ENCODE results near the gene CCDC73. TPM values are rescaled to one million over a fixed set of nuclear protein-coding genes. Genes with fewer than 3 reads are reported as not detected.
A peak's percentile ranks its signal among the peaks of the same experiment; 100 is the strongest.

The CCDC73 gene
- total RNA-seq, 1 donor from 2014 or later, result not detected

- no peak overlapping the region for H3K4me3 Mint-ChIP-seq (ENCODE audit: unreplicated experiment)
- H3K27me3 ChIP-seq (ENCODE audit: insufficient read depth, low read length), result no peaks in the 10 kb centered on the region
- no peaks in the 10 kb centered on the region for H3K27me3 Mint-ChIP-seq (ENCODE audit: low read depth, unreplicated experiment)
- H3K79me2 ChIP-seq (ENCODE audit: insufficient read depth, low read length), result no peaks in the 10 kb centered on the region
- H3K4me1 ChIP-seq (ENCODE audit: insufficient read depth, low read length), result peaks cover 8% of the 10 kb centered on the region
- DNase-seq (ENCODE audit: low read depth) (peak; percentile 90), FAIRE-seq (peak; percentile 43)
- H3K9me3 ChIP-seq (ENCODE audit: insufficient read depth, low read depth, low read length), result peaks cover 3% of the 10 kb centered on the region
- TF ChIP-seq EZH2 (IDR thresholded peaks at IDR 0.05; ENCODE audit: insufficient read depth, low read length) (no peak), CTCF (IDR thresholded peaks at IDR 0.05; ENCODE audit: insufficient read depth, low read depth, low read length) (no peak)
- H3K4me2 ChIP-seq (ENCODE audit: low read length), result peak overlapping the region; percentile 71
- peak overlapping the region; percentile 1 for H3K9ac ChIP-seq (ENCODE audit: low read length)
- H3K4me3 ChIP-seq (ENCODE audit: insufficient read depth, low read depth, low read length), result peak overlapping the region; percentile 32
- H3K9me3 Mint-ChIP-seq (ENCODE audit: unreplicated experiment), result peaks cover 1% of the 10 kb centered on the region
- no peaks in the 10 kb centered on the region for H4K20me1 ChIP-seq (ENCODE audit: insufficient read depth, low read length)
- no peaks in the 10 kb centered on the region for H3K36me3 Mint-ChIP-seq (ENCODE audit: low read depth, unreplicated experiment)
- no peaks in the 10 kb centered on the region for H3K36me3 ChIP-seq (ENCODE audit: insufficient read depth, low read length)
- peak overlapping the region; percentile 58 for H3K27ac Mint-ChIP-seq (ENCODE audit: unreplicated experiment)
- peaks cover 17% of the 10 kb centered on the region for H3K4me1 Mint-ChIP-seq (ENCODE audit: low read depth, unreplicated experiment)
- no peak overlapping the region for H2AFZ ChIP-seq (ENCODE audit: low read depth, low read length)
- peak overlapping the region; percentile 71 for H3K27ac ChIP-seq (ENCODE audit: low read depth, low read length)
Measured at GRCh38 chr11:32706985-32707741, 87.3 kb downstream of the CCDC73 start.

- no peaks in the 10 kb centered on the region for H4K20me1 ChIP-seq (ENCODE audit: insufficient read depth, low read length)
- TF ChIP-seq CTCF (IDR thresholded peaks at IDR 0.05; ENCODE audit: insufficient read depth, low read depth, low read length) (no peak), EZH2 (IDR thresholded peaks at IDR 0.05; ENCODE audit: insufficient read depth, low read length) (no peak)
- peaks cover 3% of the 10 kb centered on the region for H3K9me3 ChIP-seq (ENCODE audit: insufficient read depth, low read depth, low read length)
- no peak overlapping the region for H3K4me3 ChIP-seq (ENCODE audit: insufficient read depth, low read depth, low read length)
- H2AFZ ChIP-seq (ENCODE audit: low read depth, low read length), result no peak overlapping the region
- H3K4me2 ChIP-seq (ENCODE audit: low read length), result no peak overlapping the region
- no peak overlapping the region for H3K9ac ChIP-seq (ENCODE audit: low read length)
- H3K36me3 ChIP-seq (ENCODE audit: insufficient read depth, low read length), result no peaks in the 10 kb centered on the region
- Mint-ChIP-seq H3K27me3 (ENCODE audit: low read depth, unreplicated experiment) (no peaks in the 10 kb centered on the region), H3K27ac (ENCODE audit: unreplicated experiment) (no peak overlapping the region), H3K4me1 (ENCODE audit: low read depth, unreplicated experiment) (peaks cover 17% of the 10 kb centered on the region), H3K4me3 (ENCODE audit: unreplicated experiment) (no peak overlapping the region), H3K9me3 (ENCODE audit: unreplicated experiment) (peaks cover 1% of the 10 kb centered on the region), H3K36me3 (ENCODE audit: low read depth, unreplicated experiment) (no peaks in the 10 kb centered on the region)
- no peak overlapping the region for H3K27ac ChIP-seq (ENCODE audit: low read depth, low read length)
- no peak for DNase-seq (ENCODE audit: low read depth)
- no peaks in the 10 kb centered on the region for H3K79me2 ChIP-seq (ENCODE audit: insufficient read depth, low read length)
- no peaks in the 10 kb centered on the region for H3K27me3 ChIP-seq (ENCODE audit: insufficient read depth, low read length)
- peaks cover 8% of the 10 kb centered on the region for H3K4me1 ChIP-seq (ENCODE audit: insufficient read depth, low read length)
- no peak for FAIRE-seq
Measured at GRCh38 chr11:32705309-32706033, 89.0 kb downstream of the CCDC73 start.
